B cell (primary cell): Measurements from ENCODE around the gene CORO1A. TPM values are rescaled to one million over a fixed set of nuclear protein-coding genes. Genes with fewer than 3 reads are reported as not detected.

Source experiments
- polyA plus RNA-seq: library from polyadenylated mRNA; depleted of rRNA; stranded (reverse); fragments of >200 nt; gene quantifications from 2 replicates; pipeline ENCODE4 v1.2.3, GENCODE V29; 2012
- small RNA-seq: library from RNA; depleted of rRNA; stranded (forward); fragments of <200 nt; gene quantifications from one replicate; pipeline ENCODE3, GENCODE V24; 2012; ENCODE audit warnings: low replicate concordance, low read depth; ENCODE audit not compliant: insufficient read length
- total RNA-seq, 2 donors: library from RNA; stranded (reverse); fragments of 120-200 nt in 1 of 2; gene quantifications; 1 replicate in 1 of 2; 2 replicates in 1 of 2; pipeline versions ENCODE4 v1.2.3 to v1.2.4, GENCODE V29; 2013 to 2022

The CORO1A gene
- total and polyA plus RNA-seq, 2 donors (not counting 1 experiment from before 2014, with no cell fraction given): 653 to 1,555 TPM

Small RNAs within 50 kb of the gene (small RNA-seq; reads per million reads assigned to genes)
- not detected for gene AC106782.4

Other genes with a start within 250 kb of the CORO1A start
- 56.3 and 66.6 TPM in 2 replicates for gene TMEM219, start 221.5 kb upstream of the CORO1A start, total RNA-seq
- 88.3 and 103 TPM in 2 replicates for gene TMEM219, start 221.5 kb upstream of the CORO1A start, polyA plus RNA-seq
- gene TAOK2, start 209.7 kb upstream of the CORO1A start, total RNA-seq: 50.8 and 51.9 TPM in 2 replicates
- gene TAOK2, start 209.7 kb upstream of the CORO1A start, polyA plus RNA-seq: 25.5 and 30.3 TPM in 2 replicates
- 9.7 and 13.9 TPM in 2 replicates for gene HIRIP3, start 188.0 kb upstream of the CORO1A start, total RNA-seq
- 6.2 and 12.2 TPM in 2 replicates for gene HIRIP3, start 188.0 kb upstream of the CORO1A start, polyA plus RNA-seq
- 113 and 119 TPM in 2 replicates for gene INO80E, start 187.4 kb upstream of the CORO1A start, total RNA-seq
- 101 and 103 TPM in 2 replicates for gene INO80E, start 187.4 kb upstream of the CORO1A start, polyA plus RNA-seq
- not detected in 2 replicates for gene DOC2A, start 172.6 kb upstream of the CORO1A start, total RNA-seq
- not detected in 2 replicates for gene DOC2A, start 172.6 kb upstream of the CORO1A start, polyA plus RNA-seq
- not detected in 2 replicates for gene C16orf92, start 160.4 kb upstream of the CORO1A start, total RNA-seq
- not detected in 2 replicates for gene C16orf92, start 160.4 kb upstream of the CORO1A start, polyA plus RNA-seq
- gene TLCD3B, start 152.3 kb upstream of the CORO1A start, total RNA-seq: not detected in 2 replicates
- not detected in 2 replicates for gene TLCD3B, start 152.3 kb upstream of the CORO1A start, polyA plus RNA-seq
- 301 and 329 TPM in 2 replicates for gene ALDOA, start 117.8 kb upstream of the CORO1A start, total RNA-seq
- 276 and 343 TPM in 2 replicates for gene ALDOA, start 117.8 kb upstream of the CORO1A start, polyA plus RNA-seq
- gene PPP4C, start 107.6 kb upstream of the CORO1A start, total RNA-seq: 89.0 and 93.3 TPM in 2 replicates
- 106 and 122 TPM in 2 replicates for gene PPP4C, start 107.6 kb upstream of the CORO1A start, polyA plus RNA-seq
- 5.4 and 6.1 TPM in 2 replicates for gene TBX6, start 91.7 kb upstream of the CORO1A start, total RNA-seq
- gene TBX6, start 91.7 kb upstream of the CORO1A start, polyA plus RNA-seq: 1.2 and 1.4 TPM in 2 replicates
- 302 and 314 TPM in 2 replicates for gene YPEL3, start 87.4 kb upstream of the CORO1A start, total RNA-seq
- gene YPEL3, start 87.4 kb upstream of the CORO1A start, polyA plus RNA-seq: 387 and 414 TPM in 2 replicates
- gene GDPD3, start 70.1 kb upstream of the CORO1A start, total RNA-seq: 17.3 and 22.7 TPM in 2 replicates
- 10.6 and 11.4 TPM in 2 replicates for gene GDPD3, start 70.1 kb upstream of the CORO1A start, polyA plus RNA-seq
- 60.4 and 69.4 TPM in 2 replicates for gene MAPK3, start 60.4 kb upstream of the CORO1A start, total RNA-seq
- 67.2 and 82.9 TPM in 2 replicates for gene MAPK3, start 60.4 kb upstream of the CORO1A start, polyA plus RNA-seq
- gene BOLA2B, start 10.1 kb downstream of the CORO1A start, total RNA-seq: 71.5 and 82.5 TPM in 2 replicates
- gene BOLA2B, start 10.1 kb downstream of the CORO1A start, polyA plus RNA-seq: 155 and 311 TPM in 2 replicates
- 108 and 138 TPM in 2 replicates for gene SLX1A, start 10.3 kb downstream of the CORO1A start, total RNA-seq
- gene SLX1A, start 10.3 kb downstream of the CORO1A start, polyA plus RNA-seq: 62.3 and 64.6 TPM in 2 replicates
- gene SULT1A3, start 15.7 kb downstream of the CORO1A start, total RNA-seq: 36.8 and 41.2 TPM in 2 replicates
- gene SULT1A3, start 15.7 kb downstream of the CORO1A start, polyA plus RNA-seq: 31.9 and 33.2 TPM in 2 replicates
- 59.6 and 75.5 TPM in 2 replicates for gene NPIPB13, start 64.9 kb downstream of the CORO1A start, total RNA-seq
- 8.4 and 21.7 TPM in 2 replicates for gene NPIPB13, start 64.9 kb downstream of the CORO1A start, polyA plus RNA-seq
- 80.1 and 82.0 TPM in 2 replicates for gene CD2BP2, start 171.7 kb downstream of the CORO1A start, total RNA-seq
- 26.1 and 28.1 TPM in 2 replicates for gene CD2BP2, start 171.7 kb downstream of the CORO1A start, polyA plus RNA-seq
- gene TBC1D10B, start 186.9 kb downstream of the CORO1A start, total RNA-seq: 53.0 and 58.0 TPM in 2 replicates
- gene TBC1D10B, start 186.9 kb downstream of the CORO1A start, polyA plus RNA-seq: 22.2 and 23.5 TPM in 2 replicates
- gene MYL11, start 191.2 kb downstream of the CORO1A start, total RNA-seq: not detected in 2 replicates
- gene MYL11, start 191.2 kb downstream of the CORO1A start, polyA plus RNA-seq: 1.7 and 3.6 TPM in 2 replicates
- 150 and 154 TPM in 2 replicates for gene SEPTIN1, start 199.0 kb downstream of the CORO1A start, total RNA-seq
- 270 and 302 TPM in 2 replicates for gene SEPTIN1, start 199.0 kb downstream of the CORO1A start, polyA plus RNA-seq
- gene ZNF48, start 211.8 kb downstream of the CORO1A start, total RNA-seq: 13.3 and 14.2 TPM in 2 replicates
- 4.0 and 8.4 TPM in 2 replicates for gene ZNF48, start 211.8 kb downstream of the CORO1A start, polyA plus RNA-seq
- gene ZNF771, start 224.0 kb downstream of the CORO1A start, total RNA-seq: 6.6 and 8.3 TPM in 2 replicates
- gene ZNF771, start 224.0 kb downstream of the CORO1A start, polyA plus RNA-seq: 3.7 and 4.1 TPM in 2 replicates
- 25.0 and 28.9 TPM in 2 replicates for gene DCTPP1, start 246.4 kb downstream of the CORO1A start, total RNA-seq
- 26.0 and 30.3 TPM in 2 replicates for gene DCTPP1, start 246.4 kb downstream of the CORO1A start, polyA plus RNA-seq